Muscle of leg (tissue), 11 donors: ENCODE measurements around the gene MKNK2. TPM values are rescaled to one million over a fixed set of nuclear protein-coding genes. Genes with fewer than 3 reads are reported as not detected.

Source experiments
- DNase-seq: peaks from one replicate; pipeline ENCODE4 v3.0.0; 2013
- H3K27ac ChIP-seq: one replicate; pipeline ENCODE4 v1.5.1; 2013; ENCODE audit warnings: mild to moderate bottlenecking, low read length, control low read depth
- H3K27me3 ChIP-seq: one replicate; pipeline ENCODE4 v1.6.1; 2013; ENCODE audit warnings: low read length; ENCODE audit not compliant: control insufficient read depth, insufficient read depth
- H3K36me3 ChIP-seq: one replicate; pipeline ENCODE4 v1.6.1; 2013; ENCODE audit warnings: low read length; ENCODE audit not compliant: control insufficient read depth, insufficient read depth
- H3K4me1 ChIP-seq: one replicate; pipeline ENCODE4 v1.6.1; 2013; ENCODE audit warnings: low read length; ENCODE audit not compliant: control insufficient read depth, insufficient read depth
- H3K4me3 ChIP-seq: one replicate; pipeline ENCODE4 v1.5.1; 2013; ENCODE audit warnings: low read length, control low read depth
- H3K9me3 ChIP-seq: replicated peaks from 2 replicates; pipeline ENCODE4 v1.6.1; 2013; ENCODE audit warnings: low read depth, low read length; ENCODE audit not compliant: control insufficient read depth
- WGBS: methylation state at CpG from one replicate; pipeline ENCODE4 v1.1.5; 2013; ENCODE audit warnings: missing lambda C conversion rate; ENCODE audit not compliant: insufficient coverage; 5-methylcytosine and 5-hydroxymethylcytosine counted together
- polyA plus RNA-seq, 8 donors: library from polyadenylated mRNA; unstranded; fragments of 120-200 nt; gene quantifications; one replicate each; pipeline versions ENCODE4 v1.2.1 to v1.2.3, GENCODE V29; 2013; ENCODE audit warnings: inconsistent platforms in 1 of 8, low replicate concordance in 1 of 8; ENCODE audit not compliant: insufficient read length in 8 of 8, insufficient read depth in 1 of 8
- total RNA-seq: library from RNA; stranded (reverse); fragments of 120-200 nt; gene quantifications from one replicate; pipeline ENCODE4 v1.2.4, GENCODE V29; 2013

MKNK2 gene
- total and polyA plus RNA-seq, 9 donors, result 56.9 to 115 (median 75.3) TPM

DNA sequence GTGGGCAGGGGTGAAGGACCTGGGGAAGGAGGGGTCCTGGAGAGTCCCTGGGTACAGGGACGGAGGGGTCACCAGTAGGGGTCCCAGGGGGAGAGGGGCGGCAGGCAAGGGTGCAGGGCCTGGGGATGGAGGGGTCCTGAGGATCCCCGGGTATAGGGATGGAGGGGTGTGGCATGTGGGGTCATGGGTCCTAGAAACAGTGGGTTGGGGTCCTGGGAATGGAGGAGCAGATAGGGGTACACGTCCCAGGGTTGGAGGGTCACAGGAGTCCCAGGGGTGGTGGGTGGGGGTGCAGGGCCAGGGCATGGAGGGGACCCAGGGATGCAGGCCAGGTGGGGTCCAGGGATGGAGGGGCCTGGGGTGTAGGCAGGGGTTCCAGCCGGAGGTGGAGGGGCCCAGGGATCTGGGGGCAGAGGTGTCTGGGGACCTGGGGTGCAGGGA lies 36.9 kb downstream of the MKNK2 start:
- peak overlapping the region; percentile 61 for H3K4me3 ChIP-seq
- no peak overlapping the region for H3K27ac ChIP-seq
- 53% methylated on average over 5 of the region's 5 CpGs for WGBS
- H3K4me1 ChIP-seq, result peaks cover 17% of the 10 kb centered on the region
- no peaks in the 10 kb centered on the region for H3K9me3 ChIP-seq
- no peak for DNase-seq
- peaks cover 9% of the 10 kb centered on the region for H3K36me3 ChIP-seq
- H3K27me3 ChIP-seq, result no peaks in the 10 kb centered on the region

DNA sequence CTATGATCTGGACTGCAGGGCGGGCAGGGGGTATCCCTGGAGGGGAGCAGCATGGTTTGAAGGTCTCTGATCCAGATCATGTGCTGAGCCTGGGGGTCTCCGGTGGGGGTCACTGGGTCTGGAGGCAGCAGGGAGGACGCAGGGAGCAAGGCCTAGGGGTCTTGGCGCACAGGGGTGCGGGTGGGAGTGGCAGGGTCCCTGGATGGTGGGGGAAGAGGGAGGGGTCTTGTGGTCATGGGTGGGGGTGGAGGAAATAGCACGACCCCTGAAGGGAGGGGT lies 37.4 kb downstream of the MKNK2 start:
- H3K9me3 ChIP-seq, result no peaks in the 10 kb centered on the region
- H3K4me3 ChIP-seq, result no peak overlapping the region
- no peaks in the 10 kb centered on the region for H3K27me3 ChIP-seq
- no peak for DNase-seq
- peaks cover 9% of the 10 kb centered on the region for H3K36me3 ChIP-seq
- H3K4me1 ChIP-seq, result peaks cover 17% of the 10 kb centered on the region
- no peak overlapping the region for H3K27ac ChIP-seq
- WGBS, result 77% methylated on average over 6 of the region's 6 CpGs

DNA sequence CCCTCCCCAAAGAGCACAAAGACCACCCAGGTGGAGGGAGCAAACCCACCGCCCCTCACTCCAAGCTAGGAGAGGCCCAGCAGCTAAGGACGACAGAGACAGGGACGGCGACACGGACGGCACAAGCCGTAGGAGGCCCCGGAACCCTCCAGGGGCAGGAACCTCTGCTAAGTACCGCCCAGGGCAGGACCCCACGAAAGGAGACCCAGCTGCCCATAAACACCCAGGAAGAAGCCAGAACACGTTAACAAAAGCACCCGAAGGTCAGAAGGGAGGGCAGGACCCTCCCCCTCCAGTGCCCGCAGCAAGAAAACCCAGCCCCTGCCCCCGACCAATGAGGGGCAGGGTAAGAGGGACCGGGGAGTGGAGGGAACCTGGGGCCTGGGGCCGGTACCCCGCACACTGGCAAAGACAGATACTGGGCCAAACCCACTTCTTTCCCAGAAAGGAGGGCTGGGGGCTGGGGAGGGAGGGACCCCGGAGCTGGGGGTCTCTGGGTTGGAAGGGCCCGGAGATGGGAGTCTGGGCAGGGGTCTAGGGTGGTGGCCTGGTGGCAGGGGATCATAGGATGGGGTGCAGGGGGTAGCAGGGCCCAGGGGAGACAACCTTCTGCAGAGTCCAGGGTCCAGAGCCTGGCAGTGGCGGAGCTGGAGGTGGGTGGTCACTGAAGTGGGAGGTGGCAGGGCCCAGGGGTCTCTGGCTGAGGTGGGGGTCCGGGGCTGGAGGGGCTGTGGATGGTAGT lies 37.9 kb downstream of the MKNK2 start:
- Histone ChIP-seq H3K27me3 (no peaks in the 10 kb centered on the region), H3K4me1 (peaks cover 17% of the 10 kb centered on the region), H3K9me3 (no peaks in the 10 kb centered on the region), H3K36me3 (peaks cover 9% of the 10 kb centered on the region), H3K27ac (no peak overlapping the region), H3K4me3 (no peak overlapping the region)
- 88% methylated on average over 4 of the region's 21 CpGs for WGBS
- DNase-seq, result no peak

DNA sequence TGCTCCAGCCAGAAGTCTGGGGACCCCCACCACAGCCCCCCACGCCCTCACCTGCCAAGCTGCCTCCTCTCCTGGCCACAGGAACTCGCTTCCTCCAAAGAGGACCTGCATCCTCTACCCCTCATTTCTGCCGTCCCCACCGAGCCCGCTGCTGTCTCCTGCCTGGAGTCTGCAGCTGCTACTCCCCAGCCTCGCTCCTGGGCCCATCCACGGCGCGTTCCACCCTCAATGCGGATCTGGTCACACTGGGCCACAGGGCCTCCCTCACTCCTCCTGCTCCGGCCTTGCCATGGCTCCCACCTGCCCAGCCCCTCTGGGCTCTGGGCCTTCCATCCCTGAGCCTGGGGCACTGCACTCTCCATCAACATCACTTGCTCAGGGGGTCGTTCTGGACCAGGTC lies 39.9 kb downstream of the MKNK2 start:
- no peak for DNase-seq
- WGBS, result 93% methylated on average over 12 of the region's 12 CpGs
- Histone ChIP-seq H3K36me3 (peaks cover 9% of the 10 kb centered on the region), H3K9me3 (no peaks in the 10 kb centered on the region), H3K27me3 (no peaks in the 10 kb centered on the region), H3K27ac (no peak overlapping the region), H3K4me1 (peaks cover 14% of the 10 kb centered on the region), H3K4me3 (no peak overlapping the region)

DNA sequence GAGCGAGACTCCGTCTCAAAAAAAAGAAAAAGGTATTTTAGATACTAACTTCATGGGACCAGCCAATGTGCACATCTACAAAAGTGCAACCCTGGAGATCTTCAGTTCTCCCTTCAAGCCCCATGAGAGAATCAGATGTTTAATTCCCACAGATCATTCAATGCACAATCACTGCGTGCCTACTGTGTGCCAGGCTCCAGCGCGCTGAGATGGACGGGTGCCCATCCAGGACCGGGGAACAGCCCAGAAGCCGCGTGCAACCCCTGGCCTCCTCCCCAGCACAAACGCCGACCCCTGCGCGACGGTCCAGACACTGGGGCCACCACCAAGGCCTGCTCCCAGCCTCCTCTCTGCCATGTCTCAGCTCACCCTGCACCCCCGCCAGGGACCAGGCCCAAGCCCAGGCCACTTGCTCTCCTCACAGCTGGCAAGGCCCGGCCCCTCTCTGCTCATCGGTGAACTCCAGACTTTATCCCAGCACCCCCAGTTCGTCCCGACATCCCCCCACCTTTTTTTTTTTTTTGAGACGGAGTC lies 40.8 kb downstream of the MKNK2 start:
- Histone ChIP-seq H3K27me3 (no peaks in the 10 kb centered on the region), H3K36me3 (peaks cover 11% of the 10 kb centered on the region), H3K4me1 (peaks cover 12% of the 10 kb centered on the region), H3K9me3 (no peaks in the 10 kb centered on the region), H3K4me3 (no peak overlapping the region), H3K27ac (no peak overlapping the region)
- no peak for DNase-seq
- WGBS, result 100% methylated on average over 13 of the region's 20 CpGs

DNA sequence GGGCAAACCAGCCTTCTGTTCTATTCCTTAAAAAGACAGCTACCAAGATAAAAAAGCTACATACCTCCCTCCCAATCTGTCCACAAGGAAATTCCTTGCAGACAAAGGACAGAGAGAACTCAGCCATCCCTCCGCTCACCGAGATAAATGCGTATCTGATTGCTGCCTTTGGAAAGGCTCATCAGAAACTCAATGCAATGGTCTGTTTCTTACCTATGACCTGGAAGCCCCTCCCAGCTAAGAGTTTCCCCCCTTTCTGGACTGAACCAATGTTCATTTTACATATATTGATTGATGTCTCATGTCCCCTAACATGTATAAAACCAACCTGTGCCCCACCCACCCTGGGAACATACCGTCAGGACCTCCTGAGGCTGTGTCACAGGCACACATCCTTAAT lies 47.2 kb downstream of the MKNK2 start:
- H3K4me1 ChIP-seq, result no peaks in the 10 kb centered on the region
- H3K4me3 ChIP-seq, result no peak overlapping the region
- H3K27me3 ChIP-seq, result no peaks in the 10 kb centered on the region
- DNase-seq, result no peak
- WGBS, result 100% methylated on average over 3 of the region's 4 CpGs
- H3K27ac ChIP-seq, result no peak overlapping the region
- peaks cover 29% of the 10 kb centered on the region for H3K36me3 ChIP-seq
- H3K9me3 ChIP-seq, result no peaks in the 10 kb centered on the region

DNA sequence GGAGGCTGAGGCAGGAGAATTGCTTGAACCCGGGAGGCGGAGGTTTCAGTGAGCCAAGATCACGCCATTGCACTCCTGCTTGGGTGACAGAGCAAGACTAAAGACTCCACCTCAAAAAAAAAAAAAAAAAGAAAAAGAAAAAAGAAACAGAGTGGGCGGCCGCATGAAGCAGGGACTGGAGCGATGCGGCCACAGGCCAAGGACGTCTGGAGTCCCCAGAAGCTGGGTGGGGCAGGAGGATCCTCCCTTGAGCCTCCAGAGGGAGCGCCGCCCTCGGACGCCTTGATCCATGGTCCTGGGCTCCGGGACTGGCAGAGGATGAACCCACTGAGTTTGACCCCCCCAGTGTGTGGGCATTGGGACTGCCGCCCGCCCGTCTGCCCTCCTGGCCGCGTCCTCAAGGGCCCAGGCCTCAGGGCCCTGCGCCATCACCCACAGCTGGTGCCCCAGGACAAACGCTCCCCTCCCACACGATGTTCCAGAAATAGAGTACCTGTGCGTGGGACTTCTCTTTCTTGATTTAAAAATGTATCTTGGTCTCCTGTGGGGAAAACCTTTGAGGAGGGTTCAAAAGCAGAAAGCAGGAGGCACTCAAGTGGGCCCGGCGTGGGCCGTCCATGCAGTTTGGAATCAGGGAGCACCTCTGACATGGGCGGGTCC lies 51.1 kb downstream of the MKNK2 start:
- peaks cover 45% of the 10 kb centered on the region for H3K36me3 ChIP-seq
- no peak overlapping the region for H3K27ac ChIP-seq
- DNase-seq, result no peak
- peaks cover 2% of the 10 kb centered on the region for H3K9me3 ChIP-seq
- H3K4me1 ChIP-seq, result no peaks in the 10 kb centered on the region
- no peak overlapping the region for H3K4me3 ChIP-seq
- no peaks in the 10 kb centered on the region for H3K27me3 ChIP-seq
- 93% methylated on average over 7 of the region's 26 CpGs for WGBS

DNA sequence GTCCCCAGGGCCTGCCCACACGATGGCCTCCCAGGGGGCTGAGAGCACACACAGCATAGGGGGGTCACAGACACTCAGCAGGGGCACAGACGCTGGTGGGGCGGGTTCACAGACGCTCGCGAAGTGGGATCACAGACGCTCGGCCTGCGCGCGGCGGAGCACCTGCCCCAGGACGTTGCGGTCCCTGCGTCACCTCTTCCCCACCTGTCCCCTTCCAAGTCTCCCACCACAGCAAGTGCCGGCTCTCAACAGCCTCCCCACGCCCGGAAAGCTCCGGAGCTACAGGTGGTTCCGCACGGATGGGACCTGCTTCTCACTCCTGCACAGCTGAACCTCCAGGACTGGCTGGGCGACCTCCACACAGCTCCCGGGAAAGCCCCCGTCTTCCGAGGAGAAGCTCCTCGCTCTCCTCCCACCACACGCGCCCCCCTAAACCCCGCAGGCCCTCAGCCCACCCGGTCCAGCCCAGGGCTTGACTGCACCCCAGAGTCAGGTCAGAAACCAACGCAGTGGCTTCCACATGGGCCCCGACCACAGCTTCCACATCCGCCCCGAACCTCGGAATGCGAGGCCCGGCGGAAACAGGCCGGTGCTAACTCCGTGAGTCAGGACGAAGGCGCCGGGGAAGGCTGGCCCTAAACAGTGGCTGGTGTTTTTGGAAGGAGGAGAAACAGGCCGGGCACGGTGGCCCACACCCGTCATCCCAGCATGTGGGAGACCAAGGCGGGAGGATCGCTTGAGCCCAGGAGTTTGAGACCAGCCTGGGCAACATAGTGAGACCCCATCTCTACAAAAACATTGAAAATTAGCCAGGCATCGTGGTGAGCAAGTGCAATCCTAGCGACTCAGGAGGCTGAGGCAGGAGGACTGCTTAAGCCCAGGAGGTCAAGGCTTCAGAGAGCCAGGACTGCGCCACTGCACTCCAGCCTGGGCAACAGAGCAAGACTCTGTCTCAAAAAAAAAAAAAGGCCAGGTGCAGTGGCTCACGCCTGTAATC lies 52.0 kb downstream of the MKNK2 start:
- H3K27me3 ChIP-seq, result no peaks in the 10 kb centered on the region
- H3K4me3 ChIP-seq, result no peak overlapping the region
- peaks cover 45% of the 10 kb centered on the region for H3K36me3 ChIP-seq
- no peak for DNase-seq
- peaks cover 2% of the 10 kb centered on the region for H3K9me3 ChIP-seq
- H3K27ac ChIP-seq, result no peak overlapping the region
- WGBS, result 91% methylated on average over 46 of the region's 52 CpGs
- H3K4me1 ChIP-seq, result no peaks in the 10 kb centered on the region

DNA sequence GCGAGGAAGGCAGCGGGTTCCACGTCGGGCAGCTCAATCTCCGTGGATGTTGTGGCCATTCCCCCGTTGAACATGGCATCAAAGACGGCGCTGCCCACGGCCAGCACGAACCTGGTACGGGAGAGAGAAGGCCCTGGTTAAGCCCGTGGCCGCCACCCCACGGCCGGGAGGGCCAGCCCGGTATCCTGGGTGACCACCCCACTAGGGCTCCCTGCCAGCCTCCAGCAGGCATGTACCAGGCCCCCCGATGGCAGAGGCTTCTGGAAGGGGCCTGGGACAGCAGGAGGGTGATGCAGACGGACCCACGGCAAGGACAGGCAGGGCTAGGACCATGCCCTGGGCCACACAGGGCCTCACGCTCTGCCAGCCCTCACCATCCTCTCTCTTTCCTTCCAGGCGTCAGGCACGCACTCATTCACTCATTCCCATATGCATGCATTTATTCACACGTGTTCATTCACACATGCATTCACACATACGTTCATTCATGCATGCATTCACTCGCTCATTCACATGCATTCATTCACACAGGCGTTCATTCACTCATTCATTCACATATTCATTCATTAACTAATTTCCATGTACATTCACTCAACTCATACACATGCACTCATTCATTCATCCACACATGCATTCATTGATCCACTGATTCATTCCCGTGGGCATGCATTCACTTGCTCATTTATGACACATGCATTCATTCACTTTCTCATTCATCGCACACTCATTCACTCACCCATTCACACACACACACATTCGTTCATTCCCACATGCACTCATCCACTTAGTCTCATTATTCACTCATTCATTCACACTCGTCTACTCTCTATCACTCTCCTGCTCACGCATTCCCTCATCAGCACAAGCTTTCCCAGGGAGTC lies 53.5 kb downstream of the MKNK2 start:
- Histone ChIP-seq H3K4me3 (no peak overlapping the region), H3K36me3 (peaks cover 50% of the 10 kb centered on the region), H3K4me1 (no peaks in the 10 kb centered on the region), H3K27ac (no peak overlapping the region), H3K27me3 (no peaks in the 10 kb centered on the region), H3K9me3 (peaks cover 2% of the 10 kb centered on the region)
- no peak for DNase-seq
- 94% methylated on average over 30 of the region's 31 CpGs for WGBS
